ENCODE measurements around the gene MRPL21. TPM values are rescaled to one million over a fixed set of nuclear protein-coding genes. Genes with fewer than 3 reads are reported as not detected.

The MRPL21 gene
- total RNA-seq, 1 experiment from 2014 or later: 96.5 TPM

- POLR2A ChIA-PET: interaction anchor here (1.0 to 2.3 kb wide), 6 partner anchors 10 to 489 kb away, joined by 3 to 9 read pairs (median 3); no protein-coding TSS in a partner anchor
- H3K4me3 Mint-ChIP-seq (ENCODE audit: unreplicated experiment): peak overlapping the region; percentile 58
Observed at GRCh38 chr11:68842427-68843051, 61.1 kb downstream of the MRPL21 start.

DNA sequence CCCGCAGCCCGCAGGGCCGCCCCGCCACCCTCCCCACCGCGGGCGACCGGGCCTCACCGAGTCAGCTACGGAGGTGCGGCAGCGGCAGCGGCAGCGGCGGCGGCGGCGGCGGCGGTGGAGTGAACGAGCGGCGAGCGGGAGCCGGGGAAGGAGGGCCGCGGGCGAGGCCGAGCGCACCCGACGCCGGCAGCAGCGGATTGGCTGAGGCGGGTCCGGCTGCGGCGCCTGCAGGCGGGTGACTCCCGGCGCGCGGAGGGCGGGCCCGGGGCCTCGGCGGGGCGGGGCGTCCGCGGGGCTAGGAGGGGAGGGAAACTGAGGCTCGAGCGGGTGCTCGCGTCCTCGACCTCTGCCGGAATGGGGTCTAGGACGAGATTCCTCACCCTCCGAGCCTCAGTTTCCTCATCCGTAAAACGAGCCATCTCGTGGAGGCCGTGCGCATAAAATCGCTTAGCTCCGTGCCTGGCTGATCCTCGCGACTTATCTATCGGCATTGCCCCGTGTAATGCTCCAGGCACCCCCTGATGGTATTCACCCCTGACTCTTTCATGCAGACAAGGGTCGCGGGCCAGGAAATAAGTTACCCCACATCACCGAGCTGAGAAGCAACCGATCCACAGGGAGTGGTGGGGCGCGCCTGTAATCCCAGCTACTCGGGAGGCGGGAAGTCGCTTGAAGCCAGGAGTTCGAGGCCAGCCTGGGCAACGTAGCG is 61.8 kb downstream of the MRPL21 start, which contains the start of gene CPT1A:
TSS of gene CPT1A (minus strand) at position 199 of the 709 bp plus-strand sequence. CDS start 26,442 bp downstream, outside the sequence.
- POLR2A ChIA-PET: interaction anchor here (0.6 to 1.7 kb wide), 4 partner anchors 11 to 259 kb away, joined by 3 to 9 read pairs (median 3); no protein-coding TSS in a partner anchor
- CTCF ChIA-PET: interaction anchor here (0.6 to 1.0 kb wide), 5 partner anchors 18 to 258 kb away, joined by 3 read pairs; no protein-coding TSS in a partner anchor
- no peak within 1 kb of the TSS for H3K27ac Mint-ChIP-seq (ENCODE audit: low read depth, unreplicated experiment)
- H3K27me3 Mint-ChIP-seq (ENCODE audit: insufficient read depth, unreplicated experiment): no peaks in the 10 kb centered on the region
- intact Hi-C loops (cut with micrococcal nuclease): loop anchor here (10.0 kb wide), 1 partner anchor 243 kb away; no protein-coding TSS in a partner anchor
- DNase-seq (ENCODE audit: unreplicated experiment): peak; percentile 74
- no peaks in the 10 kb centered on the region for H3K36me3 Mint-ChIP-seq (ENCODE audit: insufficient read depth, unreplicated experiment)
- H3K4me3 Mint-ChIP-seq (ENCODE audit: unreplicated experiment): peak within 1 kb of the TSS; percentile 73
- no peaks in the 10 kb centered on the region for H3K9me3 Mint-ChIP-seq (ENCODE audit: unreplicated experiment)
- H3K4me1 Mint-ChIP-seq (ENCODE audit: insufficient read depth, unreplicated experiment): peaks cover 13% of the 10 kb centered on the region
- TF ChIP-seq CTCF (IDR thresholded peaks at IDR 0.05; ENCODE audit: unreplicated experiment): no peak
- BruUV-seq (replicated peaks): no TSS peak

More at GRCh38 chr11:68842427-68843051, 61.1 kb downstream of the MRPL21 start:
- H3K9me3 Mint-ChIP-seq (ENCODE audit: unreplicated experiment): no peaks in the 10 kb centered on the region
- no peaks in the 10 kb centered on the region for H3K27me3 Mint-ChIP-seq (ENCODE audit: insufficient read depth, unreplicated experiment)
- no peak for TF ChIP-seq CTCF (IDR thresholded peaks at IDR 0.05; ENCODE audit: unreplicated experiment)
- H3K36me3 Mint-ChIP-seq (ENCODE audit: insufficient read depth, unreplicated experiment): no peaks in the 10 kb centered on the region
- peaks cover 10% of the 10 kb centered on the region for H3K4me1 Mint-ChIP-seq (ENCODE audit: insufficient read depth, unreplicated experiment)
- CTCF ChIA-PET: interaction anchor here (0.6 to 1.7 kb wide), 9 partner anchors 10 to 259 kb away, joined by 3 to 4 read pairs (median 3); no protein-coding TSS in a partner anchor
- no peak for DNase-seq (ENCODE audit: unreplicated experiment)
- intact Hi-C loops (cut with micrococcal nuclease): loop anchor here (10.0 kb wide), 1 partner anchor 242 kb away; no protein-coding TSS in a partner anchor
- H3K27ac Mint-ChIP-seq (ENCODE audit: low read depth, unreplicated experiment): no peak overlapping the region
- no TSS peak for BruUV-seq (replicated peaks)

Other genes with a start within 250 kb of the MRPL21 start
- gene GAL, start 219.3 kb downstream of the MRPL21 start, total RNA-seq (2022): not detected in 2 replicates
- 6.8 and 9.7 TPM in 2 replicates for gene TESMIN, start 152.3 kb downstream of the MRPL21 start, total RNA-seq (2022)
- gene CPT1A, start 61.9 kb downstream of the MRPL21 start, total RNA-seq (2022): 31.8 and 34.0 TPM in 2 replicates
- 19.8 and 29.4 TPM in 2 replicates for gene IGHMBP2, start 59 bp upstream of the MRPL21 start, total RNA-seq (2022)
- gene MRGPRD, start 77.2 kb upstream of the MRPL21 start, total RNA-seq (2022): not detected in 2 replicates
- gene MRGPRF, start 109.4 kb upstream of the MRPL21 start, total RNA-seq (2022): not detected in 2 replicates
- 16.3 and 19.2 TPM in 2 replicates for gene TPCN2, start 145.1 kb upstream of the MRPL21 start, total RNA-seq (2022)